Heart left ventricle (tissue), 16 donors: ENCODE measurements around the gene VSIG8. TPM values are rescaled to one million over a fixed set of nuclear protein-coding genes. Genes with fewer than 3 reads are reported as not detected.

ENCODE experiments used
- ATAC-seq, 4 donors: fragments of 200-7000 bp; cut with Tn5 transposase; one replicate each; pipeline ENCODE4 v1.9.1; 2020 to 2022; ENCODE audit warnings: moderate library complexity in 4 of 4, mild to moderate bottlenecking in 3 of 4, moderate number of reproducible peaks in 1 of 4
- DNase-seq, 5 donors: peaks; one replicate each; pipeline ENCODE4 v3.0.0-alpha.2; 2020
- H3K27ac ChIP-seq, 12 donors: fragments of 200-600 bp; sonication (generic) in 4 of 12; one replicate each; pipeline versions ENCODE4 v1.5.0 to v1.8.0; 2016 to 2022; ENCODE audit warnings: mild to moderate bottlenecking in 2 of 12
- H3K27me3 ChIP-seq, 9 donors: fragments of 200-600 bp; sonication (generic) in 2 of 9; one replicate each; pipeline versions ENCODE4 v1.5.1 to v1.8.0; 2016 to 2022; ENCODE audit warnings: mild to moderate bottlenecking in 3 of 9
- H3K36me3 ChIP-seq, 9 donors: fragments of 200-600 bp; sonication (generic) in 2 of 9; one replicate each; pipeline versions ENCODE4 v1.5.0 to v1.8.0; 2018 to 2022; ENCODE audit warnings: mild to moderate bottlenecking in 2 of 9
- H3K4me1 ChIP-seq, 12 donors: fragments of 200-600 bp; sonication (generic) in 4 of 12; one replicate each; pipeline versions ENCODE4 v1.5.0 to v1.8.0; 2016 to 2022; ENCODE audit warnings: mild to moderate bottlenecking in 3 of 12
- H3K4me3 ChIP-seq, 12 donors: fragments of 200-600 bp; sonication (generic) in 4 of 12; one replicate each; pipeline versions ENCODE4 v1.5.0 to v1.8.0; 2017 to 2022; ENCODE audit warnings: mild to moderate bottlenecking in 9 of 12, moderate library complexity in 4 of 12
- H3K9me3 ChIP-seq, 12 donors: fragments of 200-600 bp; sonication (generic) in 4 of 12; one replicate each; pipeline versions ENCODE4 v1.5.0 to v1.8.0; 2016 to 2022; ENCODE audit warnings: mild to moderate bottlenecking in 1 of 12
- CTCF ChIP-seq, 12 donors: fragments of 200-600 bp; sonication (generic) in 4 of 12; IDR thresholded peaks; one replicate each; pipeline versions ENCODE4 v1.5.0 to v1.8.0; 2018 to 2022; ENCODE audit warnings: antibody characterized with exemption in 12 of 12, mild to moderate bottlenecking in 5 of 12
- POLR2A ChIP-seq, 2 donors: fragments of 450-650 bp; IDR thresholded peaks; one replicate each; pipeline ENCODE4 v1.6.1; 2017; ENCODE audit warnings: antibody characterized with exemption in 2 of 2, mild to moderate bottlenecking in 2 of 2, moderate library complexity in 2 of 2
- WGBS, 4 donors: extraction: QIAGEN DNeasy Blood & Tissue Kit in 2 of 4; methylation state at CpG; one replicate each; pipeline versions ENCODE4 v1.1.5 to v1.1.7; 2013 to 2018; 5-methylcytosine and 5-hydroxymethylcytosine counted together
- intact Hi-C, 10 donors: fragments of 100-400 bp; cut with DNase I; formaldehyde crosslinking; loops; one replicate each; pipeline versions ENCODE4 v1.11.1 to v1.14.2; 2022
- polyA plus RNA-seq, 2 donors: library from polyadenylated mRNA; stranded (reverse); fragments of 200-250 nt; gene quantifications; one replicate each; pipeline ENCODE4 v1.2.3, GENCODE V29; 2013
- total RNA-seq, 9 donors: library from RNA; depleted of rRNA in 2 of 9; stranded (reverse); fragments of >200 nt in 2 of 9; fragmentation: NEBNext Ultra II Directional in 3 of 9; extraction: Animal tissue kit (Norgen Biotek cat#: 25700) in 3 of 9; gene quantifications; one replicate each; pipeline versions ENCODE4 v1.1.0 to v1.2.4, GENCODE V29; 2016 to 2023
- donor health status: ischemic (EF 13 %, LVEDD 7.1; RV severe dilation, severe dysfunction).
- donor health status: healthy with polysubstance abuse.
- donor health status: DM: no; HTN: yes; CAD: no.
- donor health status: DM: no; HTN: no; CAD: no.
- donor health status: ischemic (EF 25% LVEDD 6.9; RV normal size, moderate dysfunction).
- donor health status: ischemic (EF 25% LVEDD 5.7; RV mildly dilated, moderate dysfunction).
- donor health status: healthy.
- donor health status: DM: yes; HTN: yes; CAD: no.
- donor health status: ischemic (EF 35%, LVEDD 5.7; RV mildly dilated, moderate dysfunction).
- donor health status: nonischemic (EF 11% LVEDD 7.7; RV severe dilation, severe dysfunction).
- donor health status: DM: yes; HTN: yes; CAD: no.
- donor health status: PGD.
- donor health status: ischemic (EF 29% LVEDD 5.4; RV normal size, mild dysfunction).
- donor health status: nonischemic (EF 23%, LVEDD 6.1; RV moderate dilation, normal function).

VSIG8 gene
- total and polyA plus RNA-seq, 11 donors, result 0.27 TPM; not detected in 10

- WGBS, 4 donors, result 91 to 95% (median 93%) methylated on average over 3 of the region's 3 CpGs
- H3K36me3 ChIP-seq, result no peaks in the 10 kb centered on the region
- no peak overlapping the region for H3K4me3 ChIP-seq
- no peaks in the 10 kb centered on the region for H3K9me3 ChIP-seq
- intact Hi-C loops, result loop anchor here in 1 of 10 donors (10.0 kb wide), 1 partner anchor 666 kb away; no protein-coding TSS in a partner anchor
- H3K4me1 ChIP-seq, result peaks cover 0 to 36% (median 0%) of the 10 kb centered on the region in 12 donors
- ATAC-seq, result no peak
- no peak for DNase-seq
- peak overlapping the region in 1 of 12 donors; percentile 2 for H3K27ac ChIP-seq
- H3K27me3 ChIP-seq, result no peaks in the 10 kb centered on the region
- no peak for TF ChIP-seq CTCF (IDR thresholded peaks at IDR 0.05)
- no peak for TF ChIP-seq POLR2A (IDR thresholded peaks at IDR 0.05)
These were observed 18.0 kb upstream of the VSIG8 start for GRCh38 chr1:159880430-159880829.

GRCh38 chr1:159879977-159880376 is 17.5 kb upstream of the VSIG8 start:
- WGBS, 4 donors, result 89 to 97% (median 91%) methylated on average over 4 of the region's 4 CpGs
- ATAC-seq, result no peak
- Histone ChIP-seq H3K4me1 (peaks cover 0 to 36% (median 0%) of the 10 kb centered on the region in 12 donors), H3K36me3 (no peaks in the 10 kb centered on the region), H3K27ac (peak overlapping the region in 1 of 12 donors; percentile 2), H3K27me3 (no peaks in the 10 kb centered on the region), H3K9me3 (no peaks in the 10 kb centered on the region), H3K4me3 (no peak overlapping the region)
- no peak for DNase-seq
- no peak for TF ChIP-seq CTCF (IDR thresholded peaks at IDR 0.05)
- no peak for TF ChIP-seq POLR2A (IDR thresholded peaks at IDR 0.05)
- intact Hi-C loops, result loop anchor here in 1 of 10 donors (10.0 kb wide), 1 partner anchor 665 kb away; no protein-coding TSS in a partner anchor

- H3K4me3 ChIP-seq, result no peak overlapping the region
- WGBS, 4 donors, result 71 to 83% (median 80%) methylated on average over 3 of the region's 3 CpGs
- H3K27me3 ChIP-seq, result no peaks in the 10 kb centered on the region
- ATAC-seq (no peak), DNase-seq (no peak)
- TF ChIP-seq POLR2A (IDR thresholded peaks at IDR 0.05) (no peak), CTCF (IDR thresholded peaks at IDR 0.05) (no peak)
- H3K36me3 ChIP-seq, result no peaks in the 10 kb centered on the region
- H3K4me1 ChIP-seq, result peaks cover 0 to 36% (median 0%) of the 10 kb centered on the region in 12 donors
- no peaks in the 10 kb centered on the region for H3K9me3 ChIP-seq
- intact Hi-C loops, result no loop called here
- no peak overlapping the region for H3K27ac ChIP-seq
These were observed 16.7 kb upstream of the VSIG8 start for GRCh38 chr1:159879136-159879535.

- Histone ChIP-seq H3K4me3 (no peak overlapping the region), H3K36me3 (no peaks in the 10 kb centered on the region), H3K4me1 (peaks cover 0 to 35% (median 0%) of the 10 kb centered on the region in 12 donors), H3K9me3 (no peaks in the 10 kb centered on the region), H3K27me3 (peaks cover 0 to 7% (median 0%) of the 10 kb centered on the region in 9 donors), H3K27ac (no peak overlapping the region)
- no peak for DNase-seq
- intact Hi-C loops, result no loop called here
- 92 to 97% (median 95%) methylated on average over 6 of the region's 6 CpGs for WGBS, 4 donors
- no peak for TF ChIP-seq CTCF (IDR thresholded peaks at IDR 0.05)
- no peak for TF ChIP-seq POLR2A (IDR thresholded peaks at IDR 0.05)
- no peak for ATAC-seq
These were observed 15.4 kb upstream of the VSIG8 start for GRCh38 chr1:159877695-159878444.
